B cell (primary cell): Measurements from ENCODE around the gene ALG6. TPM values are rescaled to one million over a fixed set of nuclear protein-coding genes. Genes with fewer than 3 reads are reported as not detected.
"Not testable (repeated sequence)": the region's sequence is repeated elsewhere in the genome, so short reads cannot be mapped to it uniquely, and the experiment has no call there.

Source experiments
- ATAC-seq: fragments of 200-7000 bp; cut with Tn5 transposase; one replicate; pipeline ENCODE4 v1.10.0; 2021; ENCODE audit warnings: low read depth, mild to moderate bottlenecking, moderate number of reproducible peaks, moderate library complexity
- CTCF ChIA-PET: fragments of 350-600 bp; sonication (Branson Sonifier 250); formaldehyde crosslinking; loops from one replicate; lab custom pipeline; 2021; ENCODE audit warnings: antibody characterized with exemption, inconsistent platforms; lab: Charles Lee
- POLR2A ChIA-PET: fragments of 350-600 bp; sonication (Branson Sonifier 250); formaldehyde crosslinking; loops from one replicate; lab custom pipeline; 2021; ENCODE audit warnings: antibody characterized with exemption; lab: Charles Lee
- DNase-seq: peaks from one replicate; pipeline ENCODE4 v3.0.0; 2013
- H2AFZ ChIP-seq: 2 replicates; pipeline ENCODE4 v1.6.1; 2012; ENCODE audit warnings: mild to moderate bottlenecking, low read depth, low read length; ENCODE audit not compliant: insufficient read depth, poor library complexity, severe bottlenecking
- H3K27ac ChIP-seq, 2 donors: 1 replicate in 1 of 2; 2 replicates in 1 of 2; pipeline ENCODE4 v1.5.1; 2012 to 2013; ENCODE audit warnings: low read length in 2 of 2, mild to moderate bottlenecking in 2 of 2, moderate library complexity in 1 of 2
- H3K27me3 ChIP-seq, 4 experiments: fragments of 200-600 bp in 1 of 4; sonication (generic) in 1 of 4; replicated peaks in 1 of 4; 1 replicate in 2 of 4; 2 replicates in 2 of 4; pipeline versions ENCODE4 v1.6.1 to v1.7.0; 2013 to 2016; ENCODE audit warnings: low read length in 3 of 4, mild to moderate bottlenecking in 2 of 4, mixed read lengths in 1 of 4, moderate library complexity in 1 of 4; ENCODE audit not compliant: insufficient read depth in 4 of 4, control insufficient read depth in 3 of 4; ENCODE audit errors: control extremely low read depth in 1 of 4
- H3K36me3 ChIP-seq, 2 experiments: replicated peaks in 1 of 2; 1 replicate in 1 of 2; 2 replicates in 1 of 2; pipeline versions ENCODE4 v1.6.1 to v1.7.1; 2013; ENCODE audit warnings: low read length in 1 of 2; ENCODE audit not compliant: insufficient read depth in 2 of 2, control insufficient read depth in 1 of 2; ENCODE audit errors: control extremely low read depth in 1 of 2, extremely low read depth in 1 of 2
- H3K4me1 ChIP-seq, 2 donors: fragments of 200-600 bp in 1 of 2; sonication (generic) in 1 of 2; 1 replicate in 1 of 2; 2 replicates in 1 of 2; pipeline versions ENCODE4 v1.5.1 to v1.6.1; 2013 to 2017; ENCODE audit warnings: low read length in 2 of 2; ENCODE audit not compliant: control insufficient read depth in 2 of 2, insufficient read depth in 2 of 2
- H3K4me2 ChIP-seq: replicated peaks from 2 replicates; pipeline ENCODE3; 2012; ENCODE audit warnings: mild to moderate bottlenecking, low read depth, low read length; ENCODE audit not compliant: poor library complexity, severe bottlenecking
- H3K4me3 ChIP-seq, 5 experiments: fragments of 200-600 bp in 1 of 5; sonication (generic) in 1 of 5; 1 replicate in 3 of 5; 2 replicates in 2 of 5; pipeline versions ENCODE4 v1.5.1 to v1.7.0; 2011 to 2016; ENCODE audit warnings: low read length in 4 of 5, mild to moderate bottlenecking in 4 of 5, low read depth in 2 of 5, control low read depth in 1 of 5, moderate library complexity in 1 of 5; ENCODE audit not compliant: insufficient read depth in 1 of 5; ENCODE audit errors: control extremely low read depth in 1 of 5, extremely low read depth in 1 of 5
- H3K79me2 ChIP-seq: fragments of 200-600 bp; sonication (generic); one replicate; pipeline ENCODE4 v1.6.0; 2016; ENCODE audit warnings: low read length; ENCODE audit not compliant: control insufficient read depth, insufficient read depth
- H3K9ac ChIP-seq: fragments of 200-600 bp; sonication (generic); 2 replicates; pipeline ENCODE4 v1.6.1; 2017; ENCODE audit warnings: mild to moderate bottlenecking, low read length, moderate library complexity
- H3K9me3 ChIP-seq, 3 donors: one replicate each; pipeline versions ENCODE4 v1.6.1 to v1.7.1; 2013; ENCODE audit warnings: low read length in 2 of 3; ENCODE audit not compliant: control insufficient read depth in 2 of 3, insufficient read depth in 1 of 3; ENCODE audit errors: control extremely low read depth in 1 of 3
- H4K20me1 ChIP-seq: 2 replicates; pipeline ENCODE4 v1.6.0; 2012; ENCODE audit warnings: mild to moderate bottlenecking, low read length; ENCODE audit not compliant: insufficient read depth, control insufficient read depth, poor library complexity, severe bottlenecking
- H3K27ac Mint-ChIP-seq: one replicate; pipeline ENCODE4 v1.8.0; 2021; ENCODE audit warnings: mixed read lengths
- H3K27me3 Mint-ChIP-seq: one replicate; pipeline ENCODE4 v1.8.0; 2021; ENCODE audit warnings: mixed read lengths
- H3K4me1 Mint-ChIP-seq: one replicate; pipeline ENCODE4 v1.8.0; 2021; ENCODE audit warnings: mixed read lengths
- H3K4me3 Mint-ChIP-seq: one replicate; pipeline ENCODE4 v1.8.0; 2021; ENCODE audit warnings: mixed read lengths
- H3K9me3 Mint-ChIP-seq: one replicate; pipeline ENCODE4 v1.8.0; 2022; ENCODE audit warnings: mixed read lengths; ENCODE audit not compliant: insufficient read depth
- CTCF ChIP-seq: fragments of 200-600 bp; IDR thresholded peaks from one replicate; pipeline ENCODE4 v1.8.0; 2022; ENCODE audit warnings: antibody characterized with exemption, mild to moderate bottlenecking
- EZH2 ChIP-seq: IDR thresholded peaks from 2 replicates; pipeline ENCODE4 v1.6.1; 2012; ENCODE audit warnings: borderline replicate concordance, low read depth, mild to moderate bottlenecking, moderate library complexity, low read length; ENCODE audit not compliant: insufficient read depth, poor library complexity, severe bottlenecking
- WGBS: methylation state at CpG from one replicate; pipeline ENCODE4 v1.1.5; 2013; ENCODE audit warnings: missing lambda C conversion rate; ENCODE audit not compliant: insufficient coverage; 5-methylcytosine and 5-hydroxymethylcytosine counted together
- intact Hi-C: fragments of 100-400 bp; cut with micrococcal nuclease; formaldehyde crosslinking; loops from one replicate; pipeline ENCODE4 v1.10.0; 2022
- polyA plus RNA-seq: library from polyadenylated mRNA; depleted of rRNA; stranded (reverse); fragments of >200 nt; gene quantifications from 2 replicates; pipeline ENCODE4 v1.2.3, GENCODE V29; 2012
- total RNA-seq, 2 donors: library from RNA; stranded (reverse); fragments of 120-200 nt in 1 of 2; gene quantifications; 1 replicate in 1 of 2; 2 replicates in 1 of 2; pipeline versions ENCODE4 v1.2.3 to v1.2.4, GENCODE V29; 2013 to 2022

ALG6 gene
- total and polyA plus RNA-seq, 2 donors (not counting 1 experiment from before 2014, with no cell fraction given): 9.7 to 31.4 TPM

GRCh38 chr1:63352736-63353135, 14.7 kb upstream of the ALG6 start:
- DNase-seq (no peak), ATAC-seq (no peak)
- Histone ChIP-seq H2AFZ (no peak overlapping the region), H3K79me2 (no peaks in the 10 kb centered on the region), H3K27ac (no peak overlapping the region), H4K20me1 (no peaks in the 10 kb centered on the region), H3K9ac (no peak overlapping the region), H3K4me1 (no peaks in the 10 kb centered on the region), H3K4me2 (no peak overlapping the region), H3K9me3 (no peaks in the 10 kb centered on the region), H3K36me3 (no peaks in the 10 kb centered on the region), H3K4me3 (no peak overlapping the region), H3K27me3 (peaks cover 0 to 8% (median 1%) of the 10 kb centered on the region in 4 experiments)
- TF ChIP-seq CTCF (no peak), EZH2 (no peak)
- no peak overlapping the region for H3K4me3 Mint-ChIP-seq
- H3K4me1 Mint-ChIP-seq: no peaks in the 10 kb centered on the region
- H3K27ac Mint-ChIP-seq: no peak overlapping the region
- CTCF ChIA-PET: no interaction called here
- POLR2A ChIA-PET: no interaction called here
- peaks cover 36% of the 10 kb centered on the region for H3K27me3 Mint-ChIP-seq
- H3K9me3 Mint-ChIP-seq: no peaks in the 10 kb centered on the region
- WGBS: no CpG with 5 or more reads among the region's 2 CpGs
- intact Hi-C loops: no loop called here

- H3K4me3 ChIP-seq, H3K9me3 ChIP-seq, H3K4me2 ChIP-seq, H3K27ac ChIP-seq, H3K9me3 Mint-ChIP-seq, H4K20me1 ChIP-seq, H3K27ac Mint-ChIP-seq, POLR2A ChIA-PET, H3K9ac ChIP-seq, H3K27me3 ChIP-seq, H3K4me1 Mint-ChIP-seq, CTCF ChIA-PET, DNase-seq, H2AFZ ChIP-seq, H3K4me1 ChIP-seq, H3K4me3 Mint-ChIP-seq, H3K79me2 ChIP-seq, H3K36me3 ChIP-seq, intact Hi-C loops, ATAC-seq: not testable (repeated sequence)
- WGBS: no CpG with 5 or more reads among the region's 2 CpGs
- peaks cover 26% of the 10 kb centered on the region for H3K27me3 Mint-ChIP-seq
Measured at GRCh38 chr1:63356234-63356633, 11.2 kb upstream of the ALG6 start.
